Effector CD8-positive, alpha-beta T cell (primary cell): ENCODE results near the gene TRPC1.
"Not testable (repeated sequence)": the region's sequence is repeated elsewhere in the genome, so short reads cannot be mapped to it uniquely, and the experiment has no call there.

Experiments used
- DNase-seq: peaks from one replicate; lab custom pipeline; 2025; lab: John Stamatoyannopoulos, UW
- total RNA-seq, 4 experiments: gene quantifications; one replicate each; lab custom pipeline; 2026; lab: John Stamatoyannopoulos, UW

Gene TRPC1
- 1.8 to 10.3 (median 3.9) reads per million in 4 experiments for total RNA-seq

DNA sequence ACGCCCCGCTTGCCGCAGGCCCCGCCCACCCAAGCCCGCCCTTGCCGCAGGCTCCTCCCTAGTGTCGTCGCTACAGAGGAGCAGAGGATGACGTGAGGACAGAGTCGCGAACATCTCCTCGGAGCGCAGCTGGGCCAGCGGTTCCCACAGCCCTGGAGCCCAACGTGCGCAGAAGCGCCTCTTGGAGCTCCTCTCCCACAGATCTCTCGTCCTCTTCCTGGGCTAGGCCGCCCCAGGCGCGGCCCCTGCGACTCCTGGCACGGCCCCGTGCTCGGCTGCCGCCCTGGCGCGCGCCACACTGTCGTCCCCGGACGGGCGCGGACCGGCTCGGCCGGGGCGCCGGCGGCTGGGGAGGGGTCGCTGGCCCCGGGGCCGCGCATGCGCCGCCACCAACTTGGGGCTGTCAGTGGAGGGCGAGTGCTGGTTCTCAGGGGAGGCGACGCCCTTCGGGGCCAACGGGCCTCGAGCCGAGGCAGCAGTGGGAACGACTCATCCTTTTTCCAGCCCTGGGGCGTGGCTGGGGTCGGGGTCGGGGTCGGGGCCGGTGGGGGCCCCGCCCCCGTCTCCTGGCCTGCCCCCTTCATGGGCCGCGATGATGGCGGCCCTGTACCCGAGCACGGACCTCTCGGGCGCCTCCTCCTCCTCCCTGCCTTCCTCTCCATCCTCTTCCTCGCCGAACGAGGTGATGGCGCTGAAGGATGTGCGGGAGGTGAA is at the start of gene TRPC1:
Gene TRPC1 (plus strand): TSS at position 67 of the 714 bp plus-strand sequence. CDS start 526 bp downstream, at position 593.
- peak; percentile 70 for DNase-seq

DNA sequence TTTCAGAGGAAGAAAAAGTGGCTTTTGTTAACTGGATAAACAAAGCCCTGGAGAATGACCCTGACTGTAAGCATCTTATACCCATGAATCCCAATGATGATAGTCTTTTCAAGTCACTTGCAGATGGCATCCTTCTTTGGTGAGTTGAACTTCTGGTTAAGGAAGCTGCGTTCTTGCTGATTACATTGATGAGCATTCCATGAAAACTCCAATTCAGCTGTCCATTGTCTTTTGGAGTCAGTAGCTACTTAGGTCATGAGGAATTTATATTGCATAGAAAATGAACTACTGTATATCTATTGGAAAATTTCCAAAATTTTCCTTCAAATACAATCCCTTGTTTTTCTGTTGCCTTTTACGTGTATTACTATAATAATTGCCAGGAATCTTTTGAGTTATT is 47.7 kb upstream of the TRPC1 start:
- no peak for DNase-seq

DNA sequence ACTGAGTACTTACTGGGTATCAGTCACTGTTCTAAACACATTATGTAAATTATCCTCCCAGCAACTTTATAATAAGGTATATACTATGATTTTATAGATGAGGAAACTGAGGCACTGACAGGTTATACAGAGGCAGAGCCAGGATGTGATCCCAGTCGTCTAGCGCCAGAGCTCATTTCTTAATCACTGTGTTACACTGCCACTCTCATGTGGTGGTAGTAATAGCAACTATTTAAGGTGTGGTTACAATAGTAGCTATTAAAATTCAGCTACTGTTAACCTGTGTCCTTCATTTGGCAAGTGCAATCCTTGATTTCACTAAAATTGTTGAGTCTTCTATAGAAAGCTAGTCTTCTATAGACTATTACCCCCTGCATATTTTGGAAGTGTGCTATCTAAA is 43.1 kb upstream of the TRPC1 start:
- no peak for DNase-seq

DNA sequence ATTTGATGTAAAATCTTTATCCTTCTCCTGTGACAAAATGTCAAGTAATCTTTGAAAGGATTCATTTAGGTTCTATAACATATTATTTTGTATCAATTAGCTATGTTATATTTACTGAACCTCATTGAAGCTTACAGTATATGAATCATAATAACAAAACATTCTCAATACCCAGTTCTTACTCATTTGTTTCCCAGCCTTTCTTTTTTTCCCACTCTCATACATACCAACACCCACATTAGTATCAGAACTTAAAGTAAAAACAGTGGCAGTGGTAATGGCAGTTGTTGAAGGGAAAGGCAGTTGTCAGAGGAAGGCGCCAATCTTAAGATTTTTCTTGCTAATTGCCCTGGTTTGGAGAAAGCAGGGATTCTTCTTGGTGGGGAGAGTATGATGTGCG is 33.2 kb upstream of the TRPC1 start:
- no peak for DNase-seq

DNA sequence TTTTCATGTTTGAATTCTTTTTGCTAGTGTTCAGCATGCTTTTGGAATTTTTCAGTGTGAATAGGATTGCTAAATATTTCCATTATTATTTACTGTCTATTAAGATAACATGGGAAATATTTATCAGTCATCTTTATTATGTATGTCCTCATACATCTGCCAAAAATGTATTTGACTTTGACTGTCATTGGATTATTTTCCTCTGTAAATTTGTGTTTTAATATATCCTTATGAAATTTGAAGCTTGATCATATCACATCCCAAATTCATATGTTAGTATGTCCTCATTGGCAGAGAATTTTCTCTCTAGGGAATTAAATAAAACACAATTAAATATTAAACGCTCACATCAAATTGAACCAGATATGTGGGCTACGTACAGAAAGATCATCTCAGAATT is 32.3 kb upstream of the TRPC1 start:
- DNase-seq = no peak

DNA sequence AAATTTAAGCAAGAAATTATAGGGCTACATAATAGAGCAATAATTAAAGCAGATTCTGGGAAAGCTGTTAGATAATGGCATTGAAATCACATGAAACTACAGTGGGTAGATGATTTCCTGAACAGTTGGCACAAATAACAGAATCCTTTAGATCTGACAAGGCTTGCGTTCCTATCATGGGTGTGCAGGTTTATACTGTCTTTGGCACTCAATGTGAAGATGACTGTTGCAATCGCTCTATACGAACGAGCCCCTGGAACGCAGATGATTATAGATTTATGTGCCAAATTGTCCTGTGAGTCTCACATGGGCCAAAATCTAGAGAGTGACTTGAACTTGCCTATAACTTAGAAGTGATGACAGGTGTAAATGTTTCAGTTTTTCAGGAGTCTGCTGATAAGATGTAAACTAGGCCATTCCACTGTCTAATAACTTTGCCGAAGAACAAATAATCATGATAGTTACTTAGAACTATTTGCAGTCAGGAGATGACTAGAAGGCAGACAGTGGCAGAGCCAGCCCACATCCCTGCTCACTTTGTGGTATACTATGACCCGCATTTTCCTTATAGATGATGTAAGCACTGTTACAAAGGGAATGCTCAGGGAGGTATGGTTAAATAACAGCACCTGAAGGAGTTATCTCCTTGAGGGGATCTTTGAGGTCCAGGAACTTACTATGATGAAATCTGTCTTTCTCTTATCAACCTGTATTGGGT is 30.5 kb upstream of the TRPC1 start:
- no peak for DNase-seq

DNA sequence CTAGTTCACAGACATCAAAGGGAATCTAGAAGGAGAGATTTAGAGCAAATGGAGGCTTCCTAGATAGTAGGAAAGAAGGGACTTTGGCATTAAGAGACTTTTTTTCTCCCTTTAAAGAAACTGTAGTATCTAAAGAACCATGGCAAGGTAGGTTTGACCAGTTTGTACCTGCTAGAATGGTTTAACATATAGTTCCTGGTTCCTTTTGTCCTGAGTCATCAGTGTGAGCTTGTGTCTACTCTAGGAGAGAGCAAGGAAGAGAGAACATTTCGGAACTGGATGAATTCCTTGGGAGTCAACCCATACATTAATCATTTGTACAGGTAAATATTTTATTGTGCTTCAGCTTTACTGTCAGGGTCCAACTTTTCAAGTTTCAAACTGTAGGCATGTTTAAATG is 29.6 kb upstream of the TRPC1 start:
- DNase-seq = no peak

DNA sequence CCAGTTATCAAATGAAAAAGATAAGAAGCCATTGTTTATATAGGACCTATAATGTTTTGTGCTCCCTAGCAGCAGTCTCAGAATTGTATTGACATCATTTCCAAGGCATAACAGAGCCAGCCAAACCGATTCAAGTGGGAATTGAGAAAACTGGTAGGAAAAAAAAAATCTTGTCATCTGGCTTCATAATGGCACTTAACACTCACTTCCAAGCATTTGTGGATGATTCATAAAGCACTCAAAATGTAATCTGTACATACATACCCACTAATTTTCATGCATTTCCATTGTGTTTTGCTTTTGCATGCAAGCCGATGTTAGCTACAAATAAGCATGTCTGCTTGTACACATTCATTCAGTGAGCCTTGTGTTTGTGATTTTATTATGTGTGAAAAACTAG is 18.6 kb upstream of the TRPC1 start:
- no peak for DNase-seq

DNA sequence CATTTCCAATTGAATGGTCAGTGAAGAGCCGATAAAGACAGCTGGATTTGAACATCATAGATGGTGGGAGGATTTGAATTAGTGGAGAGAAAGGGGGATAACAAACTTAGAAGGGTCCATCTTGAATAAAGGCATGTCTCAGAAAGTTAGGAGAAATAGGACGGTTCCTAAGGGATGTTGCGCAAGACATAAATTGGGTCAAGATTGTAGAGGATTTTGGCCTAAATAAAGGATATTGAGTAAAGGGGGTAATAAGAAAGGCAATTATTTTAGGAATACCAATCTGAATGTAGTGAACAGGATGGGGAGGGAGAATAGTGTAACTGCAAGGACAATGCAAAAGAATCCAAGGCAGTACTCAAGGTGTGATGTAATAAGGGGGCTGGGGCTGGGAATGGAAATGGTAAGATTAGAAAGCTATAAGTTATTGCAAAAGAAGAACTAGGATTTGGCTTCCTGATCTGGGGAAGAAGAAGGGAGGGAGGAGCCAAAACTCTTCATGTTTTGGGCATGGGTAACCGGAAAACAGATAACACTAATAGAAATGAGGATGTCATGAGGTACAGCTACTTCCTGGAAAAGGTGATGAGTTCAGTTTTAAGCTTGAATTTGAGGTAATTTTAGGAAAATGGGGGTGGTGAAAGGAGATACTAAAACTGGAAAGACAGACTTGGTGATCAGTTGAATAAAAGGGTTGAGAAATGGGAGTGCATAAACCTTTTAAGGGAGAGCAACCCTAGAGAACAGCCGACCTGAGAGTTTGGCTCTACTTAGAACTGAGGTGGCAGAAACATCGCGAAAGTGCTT is 17.3 kb upstream of the TRPC1 start:
- DNase-seq = no peak

DNA sequence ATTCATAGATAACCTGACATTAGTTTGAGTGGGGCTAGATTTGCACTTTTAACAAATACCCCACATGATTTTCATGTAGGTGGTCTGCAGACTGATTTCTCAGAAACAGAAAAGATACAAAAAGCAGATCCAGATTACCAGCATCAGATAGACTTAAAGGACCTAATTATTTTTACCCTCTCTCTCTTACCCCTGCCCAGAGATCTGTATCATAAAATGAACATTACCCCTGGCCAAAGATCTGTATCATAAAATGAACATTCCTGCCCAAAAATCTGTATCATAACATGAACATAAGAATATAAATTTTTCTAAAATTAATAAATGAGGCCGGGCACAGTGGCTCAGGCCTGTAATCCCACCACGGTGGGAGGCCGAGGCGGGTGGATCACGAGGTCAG is 14.6 kb upstream of the TRPC1 start:
- DNase-seq = no peak

DNA sequence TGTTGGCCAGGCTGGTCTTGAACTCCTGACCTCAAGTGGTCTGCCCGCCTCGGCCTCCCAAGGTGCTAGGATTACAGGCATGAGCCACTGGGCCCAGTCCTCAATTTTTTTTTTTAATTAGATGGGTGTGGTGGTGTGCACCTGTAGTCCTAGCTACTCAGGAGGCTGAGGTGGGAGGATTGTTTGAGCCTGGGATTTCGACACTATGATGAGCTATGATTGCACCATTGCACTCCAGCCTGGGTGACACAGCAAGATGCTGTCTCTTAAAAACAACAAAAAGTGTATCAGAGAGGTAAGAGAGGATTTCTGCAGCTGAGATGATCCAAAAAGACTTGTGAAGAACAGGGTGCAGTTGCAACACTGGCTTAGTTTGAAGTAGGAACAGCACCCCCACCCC is 9.0 kb upstream of the TRPC1 start:
- DNase-seq = not testable (repeated sequence)

DNA sequence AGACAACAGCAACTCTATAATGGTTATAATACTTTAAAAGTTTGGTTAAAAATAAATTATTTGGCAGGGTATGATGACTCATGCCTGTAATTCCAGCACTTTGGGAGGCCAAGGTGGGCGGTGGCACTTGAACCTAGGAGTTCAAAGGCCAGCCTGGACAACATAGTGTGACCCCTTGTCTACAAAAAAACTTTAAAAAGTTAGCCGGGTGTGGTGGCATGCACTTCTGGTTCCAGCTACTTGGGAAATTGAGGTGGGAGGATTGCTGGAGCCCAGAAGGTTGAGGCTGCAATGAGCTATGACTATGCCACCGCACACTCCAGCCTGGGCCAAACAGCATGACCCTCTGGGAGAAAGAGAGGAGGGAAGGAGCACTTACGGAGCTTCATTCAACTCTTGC is 7.7 kb upstream of the TRPC1 start:
- no peak for DNase-seq

DNA sequence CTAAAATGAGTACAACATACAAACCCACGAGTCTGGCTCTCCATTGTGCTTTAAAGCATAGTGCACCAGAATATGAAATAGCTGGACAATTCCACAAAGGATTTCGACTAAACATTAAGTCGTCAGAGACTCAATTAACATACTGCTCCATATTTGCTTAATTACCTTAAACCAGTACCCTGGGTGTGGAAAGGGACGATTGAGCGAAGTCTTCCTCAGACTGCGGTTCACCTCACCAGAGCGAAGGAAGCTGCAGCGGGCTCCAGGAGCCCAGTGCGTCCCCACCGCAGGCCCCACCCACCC is 218 bp upstream of the TRPC1 start:
- DNase-seq = no peak

DNA sequence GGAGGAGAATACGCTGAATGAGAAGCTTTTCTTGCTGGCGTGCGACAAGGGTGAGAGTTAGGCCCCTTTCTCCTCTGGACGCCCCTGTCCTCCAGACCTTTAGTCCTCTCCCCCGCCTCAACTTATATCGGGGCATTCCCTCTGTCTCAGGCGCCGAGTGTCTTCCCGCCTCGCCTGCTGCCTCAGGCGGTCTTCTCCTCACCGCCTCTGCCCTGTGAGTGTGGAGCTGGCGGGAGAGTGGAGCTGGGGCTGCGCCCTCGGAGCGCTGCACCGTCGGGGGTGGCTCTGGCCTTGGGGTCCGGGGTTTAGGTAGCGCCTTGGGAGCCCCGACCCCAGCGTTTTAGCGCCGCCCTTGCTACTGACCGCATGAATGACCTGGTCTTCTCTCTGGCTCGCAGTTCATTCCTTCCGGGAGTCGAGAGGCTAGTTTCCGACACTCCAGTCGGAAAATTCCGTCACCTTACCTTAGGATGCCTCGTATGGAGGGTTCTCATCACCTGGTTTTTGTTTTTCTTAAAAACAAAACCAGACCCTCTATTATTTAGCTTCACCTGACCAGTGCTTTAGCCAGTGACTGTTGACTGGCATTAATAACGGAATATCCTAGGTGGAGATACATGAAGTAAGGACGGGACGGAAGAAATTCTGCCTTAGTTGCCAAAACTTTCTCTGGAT is 985 bp downstream of the TRPC1 start:
- peak; percentile 1 for DNase-seq

DNA sequence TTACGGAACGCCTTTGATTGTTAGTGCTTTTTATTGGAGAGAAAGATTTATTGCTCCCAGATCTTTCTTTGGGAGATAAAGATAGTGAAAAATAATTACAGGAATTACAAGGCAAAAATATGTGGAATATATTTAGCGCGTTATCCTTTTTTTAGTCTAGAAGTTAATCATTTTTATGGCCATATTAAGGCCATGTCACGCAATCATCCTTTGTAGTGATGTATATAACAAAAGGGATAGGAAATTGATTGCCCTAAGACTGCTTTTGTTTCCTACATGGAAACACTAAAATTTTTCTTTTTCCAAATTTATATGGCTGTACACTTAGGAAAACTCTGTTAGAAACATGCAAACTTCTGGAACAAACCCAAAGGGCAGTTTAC is 1.5 kb downstream of the TRPC1 start:
- DNase-seq = no peak

DNA sequence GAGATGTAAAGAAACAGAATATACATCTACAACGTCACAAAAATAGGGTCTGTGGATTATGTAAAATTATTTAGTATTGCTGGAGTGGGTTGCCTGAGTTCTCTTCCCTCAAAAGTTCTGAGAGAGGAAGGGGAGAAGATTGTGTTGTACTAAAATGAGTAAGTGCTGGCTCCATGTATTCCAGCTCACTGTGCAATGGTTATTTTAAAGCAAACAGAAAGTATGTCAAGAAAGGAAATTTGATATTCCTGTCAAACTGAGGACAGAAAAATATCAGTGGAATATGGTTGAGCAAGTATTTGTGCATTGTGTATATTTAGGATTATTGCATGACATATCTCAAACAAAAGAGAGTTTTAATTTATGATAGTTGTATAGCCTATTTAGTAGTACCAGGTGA is 2.2 kb downstream of the TRPC1 start:
- DNase-seq = no peak

DNA sequence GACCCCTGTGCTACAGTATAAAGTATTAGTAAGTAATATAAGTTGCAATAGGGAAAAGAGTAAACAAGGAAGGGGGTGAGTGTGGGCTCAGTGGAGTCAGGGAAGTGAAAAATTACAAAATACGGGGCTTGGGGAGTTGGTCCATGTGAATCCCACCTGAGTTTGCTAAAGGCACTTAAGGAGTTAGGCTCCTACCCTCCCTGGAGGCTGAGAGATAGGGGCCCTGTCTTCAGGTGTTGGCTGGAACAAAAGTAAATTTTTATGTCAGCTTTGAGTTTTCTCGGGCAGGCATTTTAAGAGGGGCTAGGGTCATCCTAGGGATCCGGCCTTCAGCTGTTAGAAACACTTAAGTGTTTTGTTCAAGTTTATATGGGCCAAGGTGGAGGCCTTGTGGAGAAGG is 8.2 kb downstream of the TRPC1 start:
- no peak for DNase-seq

DNA sequence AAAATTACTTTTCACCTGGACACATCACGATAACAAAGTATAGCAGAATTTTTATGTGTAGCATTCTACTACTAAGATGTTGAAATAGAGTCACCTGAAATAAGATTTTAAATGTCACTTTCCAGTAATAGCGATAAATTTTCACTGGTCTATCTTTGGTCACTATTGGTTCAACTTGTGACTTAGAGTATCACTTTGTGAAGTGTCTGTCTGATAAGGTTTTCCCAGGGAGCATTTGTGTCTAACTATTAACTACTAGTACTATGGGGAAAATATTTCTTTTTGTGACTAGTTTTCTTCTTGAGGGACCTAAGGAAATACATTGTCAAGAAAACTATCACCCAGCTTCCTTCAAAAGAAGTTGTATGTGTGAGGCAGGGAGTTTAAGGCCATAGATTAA is 11.0 kb downstream of the TRPC1 start:
- DNase-seq = no peak

DNA sequence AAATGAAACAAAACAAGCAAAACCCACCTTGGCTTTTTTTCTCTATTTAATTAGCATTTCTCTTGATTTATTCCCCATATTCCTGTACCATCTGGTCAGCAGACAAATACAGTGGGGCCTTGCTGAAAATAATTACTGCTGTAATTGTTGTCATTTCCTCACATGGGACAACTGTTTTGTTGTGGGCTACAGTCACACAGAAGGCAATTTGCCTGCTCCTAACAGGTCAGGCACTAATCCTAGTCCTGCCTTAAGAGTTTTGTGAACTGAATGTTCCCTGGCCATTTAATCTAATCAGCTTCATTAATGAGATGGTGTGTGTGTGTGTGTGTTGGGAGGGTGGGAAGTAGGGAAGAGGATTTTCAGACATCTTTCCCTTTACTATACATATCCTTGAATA is 11.6 kb downstream of the TRPC1 start:
- DNase-seq = no peak

DNA sequence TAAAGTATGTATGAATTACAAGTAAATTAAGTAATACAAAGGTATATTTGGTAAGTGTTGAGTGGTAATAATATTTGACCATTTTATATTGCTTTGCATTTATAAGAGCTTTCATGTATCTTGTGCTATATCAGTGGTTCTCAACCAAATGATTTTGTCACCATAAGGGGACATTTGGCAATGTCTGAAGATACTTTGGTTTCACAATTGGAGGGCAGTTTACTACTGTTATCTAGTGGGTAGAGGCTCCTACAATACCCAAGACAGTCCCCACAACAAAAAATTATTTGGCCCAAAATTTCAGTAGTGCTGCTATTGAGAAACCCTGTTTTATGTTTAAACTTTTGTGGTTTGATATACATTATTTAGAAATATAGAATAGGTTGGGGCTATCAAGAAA is 14.6 kb downstream of the TRPC1 start:
- no peak for DNase-seq

DNA sequence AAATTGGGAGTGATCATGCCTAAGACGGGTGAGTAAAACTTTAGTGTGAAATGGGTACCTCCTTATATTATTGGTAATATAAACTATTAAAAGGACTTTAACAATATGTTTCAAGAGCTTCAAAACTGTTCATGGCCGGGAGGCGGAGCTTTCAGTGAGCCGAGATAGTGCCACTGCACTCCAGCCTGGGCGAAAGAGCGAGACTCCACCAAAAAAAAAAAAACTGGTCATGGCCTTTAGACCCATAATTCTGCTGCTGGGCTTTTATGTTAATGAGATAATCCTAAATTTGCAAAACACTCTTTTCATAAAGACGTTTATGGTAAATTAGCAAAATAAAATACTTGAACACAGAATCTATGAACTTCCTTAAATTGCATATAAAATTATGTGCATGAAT is 22.8 kb downstream of the TRPC1 start:
- no peak for DNase-seq

DNA sequence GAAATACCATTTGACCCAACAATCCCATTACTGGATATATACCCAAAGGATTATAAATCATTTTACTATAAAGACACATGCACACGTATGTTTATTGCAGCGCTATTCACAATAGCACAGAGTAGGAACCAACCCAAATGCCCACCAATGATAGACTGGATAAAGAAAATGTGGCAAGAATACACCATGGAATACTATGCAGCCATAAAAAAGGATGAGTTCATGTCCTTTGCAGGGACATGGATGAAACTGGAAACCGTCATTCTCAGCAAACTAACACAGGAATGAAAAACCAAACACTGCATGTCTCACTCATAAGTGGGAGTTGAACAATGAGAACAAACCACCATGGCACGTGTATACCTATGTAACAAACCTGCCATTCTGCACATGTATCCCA is 26.7 kb downstream of the TRPC1 start:
- not testable (repeated sequence) for DNase-seq
